ENCODE results near the gene PHF1.

PHF1 gene

DNA sequence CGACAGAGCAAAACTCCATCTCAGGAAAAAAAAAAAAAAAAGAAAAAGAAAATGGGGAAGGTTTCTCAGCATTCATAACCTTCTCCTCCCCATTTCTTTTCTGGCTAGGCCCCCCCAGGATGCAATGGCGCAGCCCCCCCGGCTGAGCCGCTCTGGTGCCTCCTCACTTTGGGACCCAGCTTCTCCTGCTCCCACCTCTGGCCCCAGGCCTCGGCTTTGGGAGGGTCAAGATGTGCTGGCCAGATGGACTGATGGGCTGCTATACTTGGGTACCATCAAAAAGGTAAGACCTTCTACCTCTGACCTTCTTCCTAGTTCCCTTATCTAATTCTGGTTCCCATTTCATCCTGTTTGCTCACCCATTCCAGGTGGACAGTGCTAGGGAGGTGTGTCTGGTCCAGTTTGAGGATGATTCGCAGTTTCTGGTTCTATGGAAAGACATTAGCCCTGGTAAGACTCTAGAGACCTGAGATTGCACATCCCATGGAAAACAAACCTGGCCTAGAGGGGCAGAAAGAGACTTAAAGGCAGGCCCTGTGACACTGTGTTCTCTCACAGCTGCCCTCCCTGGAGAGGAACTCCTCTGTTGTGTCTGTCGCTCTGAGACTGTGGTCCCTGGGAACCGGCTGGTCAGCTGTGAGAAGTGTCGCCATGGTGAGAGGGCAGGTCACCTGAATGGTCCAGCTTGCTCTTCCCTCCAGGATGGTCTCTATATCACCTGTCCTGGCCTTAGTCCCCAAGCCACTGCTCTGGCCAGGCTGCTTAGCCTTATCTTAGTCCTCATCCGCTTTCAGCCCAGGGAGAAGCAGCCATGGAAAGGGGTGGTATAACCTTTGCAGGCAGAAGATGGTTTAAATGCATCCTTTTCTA is 1.6 kb downstream of the PHF1 start:
- no peak overlapping the region for H2AFZ ChIP-seq (ENCODE audit: low read length, unreplicated experiment)
- peaks cover 19% of the 10 kb centered on the region for H3K4me1 ChIP-seq (ENCODE audit: control insufficient read depth, insufficient read depth, low read length, unreplicated experiment)
- H3K27ac ChIP-seq (ENCODE audit: low read depth, low read length) = no peak overlapping the region
- H3K36me3 ChIP-seq (ENCODE audit: insufficient read depth, low read length) = peaks cover 5% of the 10 kb centered on the region; the same call in 1 of the 2 replicates
- H3K27me3 ChIP-seq (ENCODE audit: insufficient read depth, low read length) = no peaks in the 10 kb centered on the region
- peak overlapping the region; percentile 95; the same call in 1 of the 2 replicates for H3K4me3 ChIP-seq (ENCODE audit: low read depth, low read length)
- peaks cover 33% of the 10 kb centered on the region for H3K79me2 ChIP-seq (ENCODE audit: control insufficient read depth, insufficient read depth, low read length, unreplicated experiment)

DNA sequence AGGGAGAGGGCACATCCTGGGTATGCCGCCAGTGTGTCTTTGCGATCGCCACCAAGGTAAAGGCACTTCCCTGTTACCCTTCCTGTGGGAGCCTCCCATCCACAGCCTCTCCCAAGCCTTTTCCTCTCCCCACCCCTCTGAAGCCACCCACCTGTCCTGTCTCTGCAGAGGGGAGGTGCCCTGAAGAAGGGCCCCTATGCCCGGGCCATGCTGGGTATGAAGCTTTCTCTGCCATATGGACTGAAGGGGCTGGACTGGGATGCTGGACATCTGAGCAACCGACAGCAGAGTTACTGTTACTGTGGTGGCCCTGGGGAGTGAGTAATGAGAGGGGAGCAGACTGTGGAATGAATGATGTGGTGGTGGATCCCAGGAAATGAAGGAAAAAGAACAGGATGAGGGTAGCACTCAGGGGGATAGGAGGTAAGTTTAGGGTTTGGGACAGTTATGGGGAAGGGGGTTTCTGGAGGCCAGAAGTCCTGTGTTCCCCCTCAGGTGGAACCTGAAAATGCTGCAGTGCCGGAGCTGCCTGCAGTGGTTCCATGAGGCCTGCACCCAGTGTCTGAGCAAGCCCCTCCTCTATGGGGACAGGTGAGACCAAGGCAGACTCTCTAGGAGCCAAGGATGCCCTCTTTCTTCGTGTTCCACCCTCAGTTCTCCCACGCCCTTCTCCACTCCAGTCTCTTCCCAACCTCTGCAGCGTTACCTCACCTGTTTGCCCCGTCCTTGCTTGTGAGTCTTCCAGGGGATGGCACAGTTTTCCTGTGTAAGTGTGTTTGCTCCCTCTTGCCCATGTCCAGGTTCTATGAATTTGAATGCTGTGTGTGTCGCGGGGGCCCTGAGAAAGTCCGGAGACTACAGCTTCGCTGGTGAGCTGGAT is 2.7 kb downstream of the PHF1 start:
- H3K36me3 ChIP-seq (ENCODE audit: insufficient read depth, low read length) = 0 out of 2 replicates have a peak, but pooled peaks cover 5% of the 10 kb centered on the region
- H3K4me1 ChIP-seq (ENCODE audit: control insufficient read depth, insufficient read depth, low read length, unreplicated experiment) = peaks cover 20% of the 10 kb centered on the region
- no peak overlapping the region for H3K4me3 ChIP-seq (ENCODE audit: low read depth, low read length)
- no peaks in the 10 kb centered on the region for H3K27me3 ChIP-seq (ENCODE audit: insufficient read depth, low read length)
- no peak overlapping the region for H2AFZ ChIP-seq (ENCODE audit: low read length, unreplicated experiment)
- peaks cover 37% of the 10 kb centered on the region for H3K79me2 ChIP-seq (ENCODE audit: control insufficient read depth, insufficient read depth, low read length, unreplicated experiment)
- no peak overlapping the region for H3K27ac ChIP-seq (ENCODE audit: low read depth, low read length)

DNA sequence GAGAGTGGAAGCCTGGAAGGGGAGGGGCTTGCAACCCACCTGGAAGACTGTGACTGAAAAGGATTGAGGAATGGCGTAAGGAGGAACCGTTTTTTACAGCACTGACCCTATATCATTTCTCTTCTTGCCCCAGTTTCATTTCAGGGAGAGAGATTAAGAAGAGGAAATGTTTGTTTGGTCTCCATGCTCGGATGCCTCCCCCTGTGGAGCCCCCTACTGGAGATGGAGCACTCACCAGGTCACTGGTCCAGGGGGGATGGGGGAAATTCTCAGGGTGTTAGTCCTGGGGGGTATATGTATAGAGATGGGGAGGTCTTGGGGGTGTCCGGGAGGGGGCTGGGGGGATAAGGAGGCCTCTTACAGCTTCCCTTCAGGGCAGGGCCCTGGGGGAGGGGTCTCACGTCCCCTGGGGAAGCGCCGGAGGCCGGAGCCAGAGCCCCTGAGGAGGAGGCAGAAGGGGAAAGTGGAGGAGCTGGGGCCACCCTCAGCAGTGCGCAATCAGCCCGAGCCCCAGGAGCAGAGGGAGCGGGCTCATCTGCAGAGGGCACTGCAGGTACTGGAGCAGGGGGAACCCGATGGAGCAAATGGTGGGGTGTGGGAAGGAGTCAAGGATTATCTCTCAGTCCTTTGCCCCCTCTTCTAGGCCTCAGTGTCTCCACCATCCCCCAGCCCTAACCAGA is 3.9 kb downstream of the PHF1 start:
- Histone ChIP-seq H3K27ac (ENCODE audit: low read depth, low read length) (peak overlapping the region; percentile 3; the same call in 1 of the 2 replicates), H2AFZ (ENCODE audit: low read length, unreplicated experiment) (no peak overlapping the region), H3K4me3 (ENCODE audit: low read depth, low read length) (no peak overlapping the region), H3K4me1 (ENCODE audit: control insufficient read depth, insufficient read depth, low read length, unreplicated experiment) (peaks cover 28% of the 10 kb centered on the region), H3K79me2 (ENCODE audit: control insufficient read depth, insufficient read depth, low read length, unreplicated experiment) (peaks cover 43% of the 10 kb centered on the region), H3K36me3 (ENCODE audit: insufficient read depth, low read length) (0 out of 2 replicates have a peak, but pooled peaks cover 5% of the 10 kb centered on the region), H3K27me3 (ENCODE audit: insufficient read depth, low read length) (no peaks in the 10 kb centered on the region)

DNA sequence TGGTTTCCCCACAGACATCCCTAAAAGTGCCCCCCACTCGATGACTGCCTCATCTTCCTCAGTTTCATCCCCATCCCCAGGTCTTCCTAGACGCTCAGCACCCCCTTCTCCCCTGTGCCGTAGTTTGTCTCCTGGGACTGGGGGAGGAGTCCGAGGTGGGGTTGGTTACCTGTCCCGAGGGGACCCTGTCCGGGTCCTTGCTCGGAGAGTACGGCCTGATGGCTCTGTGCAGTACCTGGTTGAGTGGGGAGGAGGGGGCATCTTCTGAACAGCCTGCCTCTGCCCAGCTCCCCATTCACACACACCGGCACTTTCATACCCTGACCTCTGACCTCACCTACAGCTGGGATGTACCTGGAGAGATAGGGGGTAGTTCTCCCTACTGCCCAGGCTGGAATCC is 5.0 kb downstream of the PHF1 start:
- H3K4me3 ChIP-seq (ENCODE audit: low read depth, low read length) = peak overlapping the region; percentile 88
- peak overlapping the region; percentile 95 for H3K27ac ChIP-seq (ENCODE audit: low read depth, low read length)
- H2AFZ ChIP-seq (ENCODE audit: low read length, unreplicated experiment) = no peak overlapping the region
- no peaks in the 10 kb centered on the region for H3K27me3 ChIP-seq (ENCODE audit: insufficient read depth, low read length)
- peaks cover 49% of the 10 kb centered on the region for H3K79me2 ChIP-seq (ENCODE audit: control insufficient read depth, insufficient read depth, low read length, unreplicated experiment)
- 0 out of 2 replicates have a peak, but pooled peaks cover 5% of the 10 kb centered on the region for H3K36me3 ChIP-seq (ENCODE audit: insufficient read depth, low read length)
- H3K4me1 ChIP-seq (ENCODE audit: control insufficient read depth, insufficient read depth, low read length, unreplicated experiment) = peaks cover 28% of the 10 kb centered on the region

DNA sequence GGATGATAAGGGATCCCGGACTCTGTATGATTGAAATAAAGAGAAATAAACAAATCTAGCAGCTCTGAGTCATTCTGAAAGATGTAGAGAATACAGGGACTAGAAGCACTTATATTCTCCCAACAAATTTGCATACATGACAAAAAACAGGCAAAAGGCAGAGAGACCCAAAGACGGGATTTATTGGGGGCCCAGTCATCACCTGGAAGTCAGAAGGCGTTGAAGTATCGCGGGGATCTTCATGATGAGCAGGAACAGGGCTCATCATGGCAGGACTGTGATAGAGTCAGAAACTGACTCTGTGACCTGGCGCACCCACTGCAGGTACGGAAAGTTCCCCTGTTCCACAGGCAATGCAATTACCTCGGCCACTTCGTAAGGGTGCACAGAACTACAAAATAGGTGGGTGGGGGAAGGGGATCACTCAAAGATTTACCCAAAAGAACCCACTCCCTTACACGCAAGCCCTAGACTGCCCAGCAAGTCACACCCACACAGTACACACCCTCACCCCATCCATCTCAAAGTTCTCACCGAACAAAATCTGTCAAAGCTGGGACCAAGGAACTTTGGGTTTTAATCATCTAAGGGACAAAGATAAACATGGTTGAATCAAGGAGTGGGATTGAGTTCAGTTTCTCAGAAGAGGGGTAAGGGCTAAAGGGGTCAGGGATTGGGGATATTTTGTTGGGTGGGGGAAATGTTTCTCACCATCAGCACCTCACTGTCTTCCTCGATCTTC is 5.7 kb downstream of the PHF1 start:
- no peaks in the 10 kb centered on the region for H3K27me3 ChIP-seq (ENCODE audit: insufficient read depth, low read length)
- H3K27ac ChIP-seq (ENCODE audit: low read depth, low read length) = peak overlapping the region; percentile 95
- H3K4me1 ChIP-seq (ENCODE audit: control insufficient read depth, insufficient read depth, low read length, unreplicated experiment) = peaks cover 28% of the 10 kb centered on the region
- H2AFZ ChIP-seq (ENCODE audit: low read length, unreplicated experiment) = no peak overlapping the region
- H3K36me3 ChIP-seq (ENCODE audit: insufficient read depth, low read length) = 0 out of 2 replicates have a peak, but pooled peaks cover 5% of the 10 kb centered on the region
- peak overlapping the region; percentile 88 for H3K4me3 ChIP-seq (ENCODE audit: low read depth, low read length)
- H3K79me2 ChIP-seq (ENCODE audit: control insufficient read depth, insufficient read depth, low read length, unreplicated experiment) = peaks cover 48% of the 10 kb centered on the region

DNA sequence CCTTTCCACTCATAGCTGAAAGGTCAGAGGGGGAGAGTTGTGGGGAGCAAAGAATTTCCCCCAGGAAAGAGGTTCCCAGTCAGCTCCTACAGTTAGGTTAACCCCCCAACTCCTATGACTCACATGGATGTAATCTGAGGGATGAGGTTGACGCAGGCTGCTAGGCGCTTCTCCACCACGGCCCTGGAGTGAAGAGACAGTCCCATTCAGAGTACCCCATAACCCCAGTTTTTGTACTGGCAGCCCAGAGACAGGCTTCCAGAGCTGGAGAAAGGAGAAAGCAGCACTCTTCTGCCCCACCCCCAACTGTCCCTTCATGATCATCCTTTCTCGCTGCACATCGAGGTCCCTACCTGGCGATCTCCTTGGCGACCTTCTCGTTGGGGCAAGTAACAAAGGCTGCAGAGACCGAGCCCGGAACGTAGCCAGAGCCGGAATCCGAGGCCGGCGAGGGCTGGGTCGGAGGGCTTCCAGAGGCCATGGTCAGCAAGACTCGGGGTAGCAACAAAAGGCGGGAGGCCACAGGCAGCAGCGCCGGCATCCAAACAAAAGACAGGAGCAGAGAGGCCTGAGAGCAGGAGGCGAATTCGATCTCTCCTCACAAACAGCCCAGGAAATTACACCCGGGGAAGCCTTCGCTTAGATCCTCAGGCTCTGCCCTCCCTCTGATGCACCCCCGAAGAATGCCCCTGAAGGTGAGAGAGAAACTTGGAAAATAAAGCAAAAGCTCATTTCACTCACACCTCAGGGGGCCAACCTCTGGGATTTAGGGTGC is 6.5 kb downstream of the PHF1 start:
- Histone ChIP-seq H3K27ac (ENCODE audit: low read depth, low read length) (peak overlapping the region; percentile 95), H3K36me3 (ENCODE audit: insufficient read depth, low read length) (0 out of 2 replicates have a peak, but pooled peaks cover 5% of the 10 kb centered on the region), H3K79me2 (ENCODE audit: control insufficient read depth, insufficient read depth, low read length, unreplicated experiment) (peaks cover 54% of the 10 kb centered on the region), H3K4me1 (ENCODE audit: control insufficient read depth, insufficient read depth, low read length, unreplicated experiment) (peaks cover 28% of the 10 kb centered on the region), H2AFZ (ENCODE audit: low read length, unreplicated experiment) (peak overlapping the region; percentile 17), H3K4me3 (ENCODE audit: low read depth, low read length) (peak overlapping the region; percentile 88), H3K27me3 (ENCODE audit: insufficient read depth, low read length) (no peaks in the 10 kb centered on the region)

DNA sequence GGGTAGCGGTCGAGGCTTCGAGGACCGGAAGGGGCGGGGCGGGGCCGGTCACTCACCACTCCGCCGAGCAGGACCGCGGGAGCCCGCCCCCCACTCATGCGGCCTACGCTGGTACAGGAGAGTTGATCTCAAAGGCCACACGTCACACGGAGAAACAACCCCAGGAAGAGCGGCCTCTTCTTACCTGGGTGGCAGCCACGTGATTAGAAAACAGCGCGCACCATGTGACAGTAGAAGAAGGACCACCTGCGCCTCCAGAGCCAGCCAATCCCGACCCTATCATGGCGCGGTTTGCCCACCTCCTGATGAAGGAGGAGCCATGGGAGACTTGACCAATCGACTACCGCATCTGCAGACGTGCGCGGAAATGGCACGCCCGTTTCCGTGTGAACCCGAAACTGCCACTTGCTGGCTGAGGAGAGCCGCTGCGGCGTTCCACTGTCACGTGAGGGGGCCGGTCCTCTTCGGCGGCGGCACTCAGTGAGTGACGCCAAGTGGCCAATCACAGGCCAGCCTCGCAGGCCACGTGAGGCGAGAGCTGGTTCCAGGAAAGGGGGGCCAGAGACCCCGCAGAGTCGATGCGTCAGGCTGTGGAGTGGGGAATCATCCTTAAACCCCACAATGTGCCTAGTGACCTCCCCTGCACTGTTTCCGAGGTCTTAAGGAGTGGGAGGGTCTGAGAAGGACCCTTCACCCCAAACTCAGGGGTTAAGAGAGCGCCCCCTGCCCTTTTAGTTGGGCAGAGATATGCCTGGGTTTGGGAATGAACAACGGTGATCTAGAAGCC is 7.3 kb downstream of the PHF1 start, which contains the start of gene CUTA:
Gene CUTA, minus strand, starts transcription at position 205 of the 787 bp plus-strand sequence. Its CDS starts 107 bp downstream, at position 98.
- peaks cover 28% of the 10 kb centered on the region for H3K4me1 ChIP-seq (ENCODE audit: control insufficient read depth, insufficient read depth, low read length, unreplicated experiment)
- peak within 1 kb of the TSS; percentile 17 for H2AFZ ChIP-seq (ENCODE audit: low read length, unreplicated experiment)
- 0 out of 2 replicates have a peak, but pooled peaks cover 5% of the 10 kb centered on the region for H3K36me3 ChIP-seq (ENCODE audit: insufficient read depth, low read length)
- peaks cover 56% of the 10 kb centered on the region for H3K79me2 ChIP-seq (ENCODE audit: control insufficient read depth, insufficient read depth, low read length, unreplicated experiment)
- H3K27me3 ChIP-seq (ENCODE audit: insufficient read depth, low read length) = no peaks in the 10 kb centered on the region
- H3K27ac ChIP-seq (ENCODE audit: low read depth, low read length) = peak within 1 kb of the TSS; percentile 95
- H3K4me3 ChIP-seq (ENCODE audit: low read depth, low read length) = peak within 1 kb of the TSS; percentile 88

DNA sequence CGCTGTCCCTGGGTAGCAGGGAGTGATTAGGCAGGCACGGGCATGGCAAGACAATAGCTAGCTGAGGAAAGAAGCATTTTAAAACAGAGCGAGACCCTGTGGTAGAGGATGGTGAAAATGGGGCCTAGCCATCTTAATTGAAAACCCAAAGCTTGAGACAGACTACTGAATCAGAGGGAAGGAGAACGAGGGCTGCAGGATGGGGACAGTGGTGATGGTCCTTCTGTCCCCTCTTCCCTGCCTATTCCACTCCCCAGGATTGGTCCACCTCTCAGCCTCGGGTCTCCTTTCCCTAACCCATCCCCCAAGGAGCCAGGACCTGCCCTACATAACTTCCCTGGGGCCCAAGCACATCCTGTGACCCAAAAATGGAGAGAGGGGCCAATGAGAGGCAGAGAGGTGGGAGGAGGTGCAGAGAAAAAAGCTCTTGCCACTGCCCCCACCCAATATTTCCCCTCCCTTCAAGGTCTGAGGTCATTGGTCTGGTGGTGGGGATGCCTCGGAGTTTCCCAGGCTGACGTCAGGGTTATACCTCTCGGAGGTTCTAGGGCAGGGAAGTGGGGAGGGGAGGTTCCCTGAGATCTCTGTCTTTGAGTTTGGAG is 8.0 kb downstream of the PHF1 start:
- Histone ChIP-seq H2AFZ (ENCODE audit: low read length, unreplicated experiment) (no peak overlapping the region), H3K4me3 (ENCODE audit: low read depth, low read length) (peak overlapping the region; percentile 88), H3K27ac (ENCODE audit: low read depth, low read length) (peak overlapping the region; percentile 77), H3K79me2 (ENCODE audit: control insufficient read depth, insufficient read depth, low read length, unreplicated experiment) (peaks cover 56% of the 10 kb centered on the region), H3K27me3 (ENCODE audit: insufficient read depth, low read length) (no peaks in the 10 kb centered on the region), H3K36me3 (ENCODE audit: insufficient read depth, low read length) (peaks cover 5% of the 10 kb centered on the region; the same call in 1 of the 2 replicates), H3K4me1 (ENCODE audit: control insufficient read depth, insufficient read depth, low read length, unreplicated experiment) (peaks cover 28% of the 10 kb centered on the region)

All from ACC112 (cell line).